GM03348 (cell line): ENCODE measurements around the gene LDLRAD4.
"Not testable (repeated sequence)": the region's sequence is repeated elsewhere in the genome, so short reads cannot be mapped to it uniquely, and the experiment has no call there.

Experiments
- DNase-seq: peaks from one replicate; pipeline ENCODE4 v3.0.0; 2012; ENCODE audit warnings: low spot score

LDLRAD4 gene

DNA sequence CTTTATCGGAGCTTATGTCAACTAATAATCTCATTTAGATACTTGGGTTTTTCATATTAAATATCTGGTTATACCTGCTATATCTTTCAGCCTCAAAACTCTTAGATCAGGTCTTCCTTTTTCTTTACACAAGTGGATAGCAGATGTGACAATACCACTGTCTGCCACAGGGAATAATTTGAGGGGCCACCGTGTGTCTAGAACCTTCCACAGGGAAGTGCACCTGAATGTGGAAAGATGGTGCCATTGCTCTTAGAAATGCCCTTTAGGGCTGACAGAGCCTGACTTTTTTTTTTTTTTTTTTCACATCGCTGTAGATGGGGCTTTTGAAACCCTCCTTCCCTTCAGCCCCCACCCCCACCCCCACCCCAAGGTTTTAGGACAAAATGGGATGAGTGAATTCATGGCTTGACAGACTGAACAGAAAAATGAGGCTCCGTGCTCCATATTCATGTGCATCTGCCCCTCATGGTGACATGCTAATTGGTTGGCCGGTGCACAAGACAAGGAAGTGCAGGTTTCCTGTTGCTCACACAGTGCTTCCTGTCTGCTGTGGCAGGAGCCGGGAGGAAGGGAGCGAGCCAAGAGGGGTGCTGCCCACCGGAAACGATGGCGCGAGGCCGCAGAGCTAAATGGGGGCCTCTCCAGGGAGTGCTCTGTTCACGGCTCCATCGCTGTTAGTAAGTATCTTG lies 246.0 kb downstream of the LDLRAD4 start:
- no peak for DNase-seq

DNA sequence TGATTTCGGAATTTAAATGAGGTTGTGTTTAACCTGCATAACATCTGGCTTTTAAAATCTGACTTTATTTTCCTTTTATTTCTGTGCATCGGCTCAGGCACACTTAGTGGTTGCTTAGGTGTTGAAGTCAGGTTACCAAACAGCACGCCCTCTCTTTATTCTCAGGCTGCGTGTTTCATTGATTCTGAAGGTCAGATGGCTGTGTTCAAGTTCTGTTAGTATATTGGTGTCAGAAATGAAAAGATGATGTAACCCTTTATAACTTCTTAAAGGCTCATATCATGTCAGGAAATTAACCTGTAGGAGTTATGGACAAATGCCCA lies 246.5 kb downstream of the LDLRAD4 start:
- DNase-seq: no peak

DNA sequence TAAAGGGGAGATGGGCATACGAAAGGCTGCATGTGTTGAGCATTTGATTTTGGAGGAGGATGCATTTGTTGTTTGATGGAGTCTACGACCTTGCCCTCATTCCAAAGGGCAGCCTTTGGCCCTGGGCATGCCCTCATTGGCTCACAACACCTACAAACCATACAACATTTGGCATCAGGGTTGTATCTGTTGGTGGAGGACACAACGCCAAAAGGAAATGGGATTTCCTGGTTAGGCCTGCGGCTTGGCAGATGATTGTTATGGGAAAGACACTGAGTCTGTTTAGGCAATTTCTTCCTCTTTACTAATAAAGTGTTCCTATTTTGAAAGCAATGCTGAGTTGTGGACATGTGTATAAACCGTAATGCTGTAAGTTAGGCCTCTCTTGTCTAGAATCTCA lies 246.9 kb downstream of the LDLRAD4 start:
- DNase-seq: no peak

DNA sequence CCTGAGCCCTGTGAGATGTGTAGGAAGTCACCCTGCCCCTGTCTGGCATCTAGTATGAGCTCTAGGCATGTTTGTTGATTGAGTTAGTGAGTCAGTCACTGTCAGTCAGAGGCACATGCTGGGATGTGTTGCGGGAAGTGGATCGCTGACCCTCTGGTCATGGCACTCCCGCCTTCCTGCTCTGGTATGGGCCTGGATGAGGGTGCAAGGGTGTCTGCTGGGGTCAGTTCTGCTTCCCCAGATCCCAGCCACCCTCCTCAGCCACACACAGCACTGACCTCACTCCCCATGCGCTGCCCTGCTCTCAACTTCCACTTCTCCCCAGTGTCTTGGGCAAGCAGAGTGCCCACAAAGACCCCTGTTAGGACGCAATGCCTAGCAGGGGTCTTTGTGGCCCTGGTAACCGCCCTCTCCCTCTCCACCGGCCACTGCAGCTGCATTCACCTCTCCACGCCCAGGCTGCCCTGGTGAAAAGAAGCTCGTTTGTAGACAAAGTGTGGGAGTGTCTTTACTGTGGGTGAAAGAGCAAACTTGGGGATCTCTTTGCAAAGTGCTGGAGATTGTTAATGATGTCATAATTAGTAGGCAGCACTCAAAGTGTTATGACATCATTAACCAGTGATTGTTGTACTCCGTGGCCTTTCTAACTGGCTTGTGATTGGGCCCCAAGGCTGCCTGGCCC lies 252.1 kb downstream of the LDLRAD4 start:
- no peak for DNase-seq

DNA sequence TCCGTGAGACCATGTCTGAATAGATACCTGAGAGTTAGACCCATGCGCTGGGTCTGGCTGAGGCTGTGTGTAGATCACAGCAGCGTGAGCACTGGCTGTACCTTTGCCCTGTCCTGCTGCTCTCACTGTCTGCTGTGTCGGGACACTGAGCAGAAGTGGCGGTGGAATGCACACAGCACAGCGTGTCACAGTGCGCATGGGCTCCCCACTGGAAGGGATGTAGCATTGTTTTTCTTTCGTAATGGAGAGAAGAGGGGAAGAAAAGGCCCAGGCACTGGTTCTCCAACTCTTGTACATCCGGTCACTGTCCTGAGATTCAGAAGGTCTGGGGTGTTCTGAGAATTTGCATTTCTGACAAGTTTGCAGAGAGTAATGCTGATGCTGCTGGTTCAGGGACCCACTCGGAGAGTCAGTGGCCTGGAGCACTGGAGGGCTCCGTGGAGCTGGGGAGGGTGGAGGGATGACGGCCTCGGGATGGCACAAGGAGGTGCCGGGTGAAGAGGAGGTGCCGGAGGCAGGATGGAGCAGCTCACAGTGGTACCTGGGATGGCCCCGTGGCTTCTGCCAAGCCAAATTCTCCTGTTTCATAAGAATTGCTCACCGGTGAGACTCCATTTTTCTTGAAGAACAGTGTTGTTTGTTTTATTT lies 252.8 kb downstream of the LDLRAD4 start:
- no peak for DNase-seq

DNA sequence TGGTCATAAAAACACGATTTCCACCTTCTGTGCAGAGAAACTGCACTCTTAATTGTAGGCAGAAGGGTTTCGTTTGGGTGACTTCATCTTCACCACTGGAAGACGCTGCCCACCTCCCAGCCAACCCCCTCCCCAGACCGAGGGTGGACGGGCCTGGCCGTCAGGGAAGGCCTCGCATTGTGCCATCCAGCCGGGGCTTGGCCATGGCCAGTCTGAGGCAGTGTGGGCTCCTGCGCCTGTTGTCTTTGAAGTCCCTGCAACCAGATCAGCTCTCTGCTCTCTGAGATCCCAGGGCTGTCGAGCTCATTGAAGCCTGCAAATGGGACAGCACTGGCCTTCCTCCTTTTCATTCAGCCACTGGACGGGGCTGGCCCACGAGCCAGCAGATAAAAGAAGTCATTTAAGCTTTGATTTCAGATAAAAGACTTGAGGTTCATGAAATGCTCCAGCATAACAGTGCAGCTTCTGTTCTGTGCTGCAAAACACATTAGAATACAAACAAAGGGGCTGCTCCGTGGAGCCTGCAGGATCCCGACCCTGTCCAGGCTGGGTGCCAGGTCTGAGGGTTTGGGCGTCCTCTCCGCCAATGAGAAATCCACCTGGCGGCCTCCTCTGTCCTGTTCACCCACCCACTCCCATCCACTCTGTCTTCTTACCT lies 253.5 kb downstream of the LDLRAD4 start:
- no peak for DNase-seq

DNA sequence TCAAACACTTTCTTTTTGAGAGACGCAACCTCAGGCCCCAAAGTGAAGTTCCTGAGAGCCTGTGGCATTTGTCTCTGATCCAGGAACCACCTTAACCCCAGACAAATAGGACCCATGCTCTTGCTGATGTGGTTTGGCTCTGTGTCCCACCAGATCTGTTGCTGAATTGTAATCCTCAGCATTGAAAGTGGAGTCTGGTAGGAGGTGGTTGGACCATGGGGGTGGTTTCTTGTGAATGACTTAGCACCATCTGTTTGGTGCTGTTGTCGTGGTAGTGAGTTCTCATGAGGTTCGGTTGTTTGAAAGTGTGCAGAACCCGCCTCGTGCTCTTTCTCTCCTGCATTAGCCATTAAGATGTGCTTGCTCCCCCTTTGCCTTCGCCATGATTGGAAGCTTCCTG lies 255.2 kb downstream of the LDLRAD4 start:
- no peak for DNase-seq

DNA sequence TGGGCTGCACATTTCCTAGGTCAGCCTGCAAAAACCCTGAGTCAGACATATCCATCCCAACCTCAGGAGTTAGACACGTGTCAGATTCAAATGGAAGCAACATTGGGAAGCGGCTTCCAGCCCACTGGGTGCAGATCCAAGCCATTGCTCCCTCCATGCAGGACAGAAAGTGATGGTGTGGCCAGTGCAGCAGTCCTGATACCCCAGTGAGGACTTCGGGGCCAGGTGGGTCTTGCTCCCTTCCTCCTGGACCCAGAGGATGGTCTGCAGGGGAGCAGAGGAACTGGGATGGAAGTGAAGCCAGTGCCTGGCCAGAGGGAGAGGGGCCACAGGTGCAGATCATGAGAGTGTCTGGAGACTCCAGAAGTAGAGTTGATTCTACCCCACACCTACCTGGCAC lies 255.8 kb downstream of the LDLRAD4 start:
- no peak for DNase-seq

DNA sequence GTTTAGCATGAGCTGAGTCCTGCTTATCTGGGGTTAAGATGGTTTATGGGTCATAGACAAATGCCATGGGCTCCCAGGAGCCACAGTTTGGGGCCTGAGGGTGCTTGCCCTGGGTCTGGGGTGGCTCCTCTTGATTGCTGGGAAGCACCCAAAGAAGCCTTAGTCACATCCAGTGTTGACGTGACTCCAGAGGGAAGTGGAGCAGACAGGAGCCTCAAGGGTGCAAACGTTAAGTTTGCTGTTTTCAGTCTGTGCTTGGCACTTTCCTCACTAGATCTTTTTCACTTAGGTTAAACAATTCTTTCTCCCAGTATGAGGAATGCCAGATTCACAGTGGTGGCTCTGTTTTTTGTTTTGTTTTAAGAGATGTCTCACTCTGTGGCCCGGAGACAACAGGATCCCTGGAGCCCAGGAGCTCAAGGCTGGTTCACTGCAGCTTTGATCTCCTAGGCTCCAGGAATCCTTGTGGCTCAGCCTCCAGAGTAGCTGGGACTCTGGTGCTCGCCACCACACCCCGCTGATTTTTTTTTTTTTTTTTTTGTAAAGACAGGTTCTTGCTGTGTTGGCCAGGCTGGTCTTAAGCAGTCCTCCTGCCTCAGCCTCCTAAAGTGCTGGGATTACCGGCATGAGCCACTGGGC lies 256.5 kb downstream of the LDLRAD4 start:
- peak; percentile 55 for DNase-seq

DNA sequence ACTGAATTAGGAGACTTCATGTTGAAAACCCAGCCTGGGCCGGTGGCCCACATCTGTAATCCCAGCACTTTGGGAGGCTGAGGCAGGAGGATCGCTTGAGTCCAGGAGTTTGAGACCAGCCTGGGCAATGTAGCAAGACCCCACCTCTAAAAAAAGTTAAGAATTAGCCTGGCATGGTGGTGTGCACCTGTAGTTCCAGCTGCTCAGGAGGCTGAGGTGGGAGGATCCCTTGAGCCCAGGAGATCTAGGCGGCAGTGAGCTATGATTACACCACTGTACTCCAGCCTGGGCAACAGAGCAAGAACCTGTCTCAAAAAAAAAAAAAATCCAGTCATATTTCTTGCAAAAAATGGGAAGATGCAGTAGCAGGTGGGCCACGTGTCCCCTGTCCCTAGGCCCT lies 257.8 kb downstream of the LDLRAD4 start:
- not testable (repeated sequence) for DNase-seq

DNA sequence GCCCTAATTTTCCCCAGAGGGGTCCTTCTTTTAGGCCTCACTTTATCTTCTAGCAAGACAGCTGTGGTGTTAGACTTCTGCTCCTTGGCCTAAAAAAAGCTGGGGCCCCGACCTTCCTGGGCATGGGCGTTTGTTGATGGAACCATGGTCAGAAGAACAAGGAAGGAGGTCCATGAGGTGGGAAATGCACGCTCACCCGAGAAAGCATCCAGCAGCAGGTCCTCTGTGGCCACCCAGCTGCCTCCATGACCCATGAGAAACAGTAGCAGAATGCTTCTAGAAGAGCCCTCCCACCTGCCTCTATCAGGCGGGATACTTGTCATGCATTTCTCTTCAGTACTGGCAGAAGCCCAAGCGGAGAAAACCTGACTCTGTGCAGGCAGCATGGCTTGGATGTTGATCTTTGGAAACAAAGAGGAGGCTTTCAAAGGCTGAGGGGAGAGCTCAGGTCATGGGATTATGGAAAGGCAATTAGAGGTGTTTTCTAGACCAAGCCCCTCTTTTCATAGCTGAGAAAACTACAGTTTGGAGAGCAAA lies 258.7 kb downstream of the LDLRAD4 start:
- DNase-seq: no peak

DNA sequence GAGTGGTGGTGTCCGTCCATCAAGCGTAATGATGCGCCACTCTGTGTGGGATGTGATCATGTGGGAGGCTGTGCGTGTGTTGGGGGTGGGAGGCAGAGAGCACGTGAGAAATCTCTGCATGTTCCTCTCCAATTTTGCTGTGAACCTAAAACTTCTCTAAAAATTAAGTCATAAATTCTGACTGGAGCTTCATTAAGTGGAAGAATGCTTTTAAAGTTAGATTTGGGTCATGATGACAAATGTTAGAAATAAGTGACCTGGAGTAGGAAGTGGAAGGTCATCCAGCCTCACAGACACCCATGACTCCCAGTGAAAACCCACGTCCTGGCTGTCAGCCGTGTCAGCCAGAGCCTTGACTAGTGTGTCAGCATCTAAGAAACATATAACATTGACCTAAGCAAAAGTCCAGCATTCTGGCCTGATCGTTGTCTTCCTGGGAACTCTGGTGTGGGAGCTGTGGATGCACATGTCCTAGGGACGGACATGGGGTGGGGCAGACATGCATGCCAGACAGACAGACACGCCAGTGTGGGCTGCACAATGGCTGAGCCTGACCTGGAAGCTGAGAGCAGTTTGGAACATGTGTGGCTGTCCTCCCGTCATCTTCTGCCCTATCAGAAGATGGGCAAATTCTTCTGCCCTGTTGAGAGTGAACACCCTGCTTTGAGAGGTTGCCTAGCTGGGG lies 262.2 kb downstream of the LDLRAD4 start:
- DNase-seq: peak; percentile 28

DNA sequence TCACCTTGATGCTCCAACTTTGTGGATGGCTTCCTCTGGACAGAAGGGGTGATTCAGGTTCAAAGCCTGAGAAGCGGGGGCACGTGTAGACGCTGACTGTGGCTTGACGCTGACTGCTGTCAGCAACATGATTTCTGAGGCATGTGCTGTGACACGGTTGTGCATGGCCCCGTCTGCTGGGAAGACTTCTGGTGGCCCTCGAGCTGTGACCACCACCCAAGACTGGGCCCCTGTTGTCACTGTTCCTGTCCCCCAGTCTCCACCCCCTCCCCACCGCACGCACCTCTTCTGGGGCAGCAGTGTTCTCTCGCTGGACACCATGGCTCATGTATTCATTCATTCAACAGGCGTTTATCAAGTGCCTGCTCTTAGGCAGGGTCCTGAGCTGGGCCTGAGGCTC lies 262.8 kb downstream of the LDLRAD4 start:
- DNase-seq: no peak

DNA sequence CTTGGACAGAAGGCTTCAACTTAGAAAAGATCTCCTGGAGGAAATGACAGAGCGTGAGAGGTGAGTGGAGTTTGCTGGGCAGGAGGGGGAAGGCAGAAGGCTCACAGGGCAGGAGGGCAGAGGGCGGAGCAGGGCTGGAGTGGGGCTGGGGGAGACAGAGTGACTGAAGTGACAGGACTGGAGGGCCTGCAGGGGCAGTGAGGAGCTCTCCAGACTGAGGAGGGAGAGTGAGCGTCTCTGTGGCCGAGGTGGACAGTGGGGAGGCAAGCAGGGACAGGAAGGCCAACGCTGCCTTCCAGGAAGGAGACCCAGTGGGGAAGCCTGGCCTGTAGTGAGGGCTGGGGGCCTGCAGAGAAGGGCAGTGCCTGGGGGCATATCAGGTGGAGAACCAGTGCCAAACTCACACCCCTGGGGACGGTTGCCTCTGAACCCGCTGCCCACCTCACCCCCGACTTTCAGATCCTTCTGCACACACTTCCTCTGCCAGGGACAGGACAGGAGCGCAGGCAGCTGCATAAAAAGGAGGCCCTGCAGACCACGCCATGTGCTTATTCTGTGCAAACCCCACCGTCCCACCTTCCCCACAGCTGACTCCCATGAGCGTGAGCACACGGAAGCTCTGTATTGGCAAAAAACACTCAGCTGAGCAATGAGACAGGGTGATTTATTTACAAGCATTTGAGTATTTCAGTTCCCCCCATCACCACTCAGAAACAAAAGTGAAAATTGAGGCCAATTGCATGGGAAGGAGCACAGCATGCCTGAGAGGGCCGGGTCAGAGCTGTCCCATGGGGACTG lies 263.5 kb downstream of the LDLRAD4 start:
- no peak for DNase-seq

DNA sequence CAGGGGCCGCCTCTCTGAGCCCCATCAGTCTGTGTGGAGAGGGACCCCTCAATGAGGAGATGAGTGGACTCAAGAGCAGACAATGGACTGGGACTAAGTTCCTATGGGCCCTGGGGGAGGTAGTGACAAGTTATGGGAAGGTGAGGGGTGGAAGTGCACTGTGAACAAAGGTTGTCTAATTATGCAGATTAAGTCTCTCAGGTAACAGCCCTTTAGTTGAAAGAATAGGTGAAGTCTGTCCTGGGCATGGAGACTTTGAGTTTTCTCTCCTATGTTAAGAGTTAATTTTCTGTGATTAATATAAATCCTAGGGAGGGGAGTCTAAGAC lies 264.0 kb downstream of the LDLRAD4 start:
- no peak for DNase-seq

DNA sequence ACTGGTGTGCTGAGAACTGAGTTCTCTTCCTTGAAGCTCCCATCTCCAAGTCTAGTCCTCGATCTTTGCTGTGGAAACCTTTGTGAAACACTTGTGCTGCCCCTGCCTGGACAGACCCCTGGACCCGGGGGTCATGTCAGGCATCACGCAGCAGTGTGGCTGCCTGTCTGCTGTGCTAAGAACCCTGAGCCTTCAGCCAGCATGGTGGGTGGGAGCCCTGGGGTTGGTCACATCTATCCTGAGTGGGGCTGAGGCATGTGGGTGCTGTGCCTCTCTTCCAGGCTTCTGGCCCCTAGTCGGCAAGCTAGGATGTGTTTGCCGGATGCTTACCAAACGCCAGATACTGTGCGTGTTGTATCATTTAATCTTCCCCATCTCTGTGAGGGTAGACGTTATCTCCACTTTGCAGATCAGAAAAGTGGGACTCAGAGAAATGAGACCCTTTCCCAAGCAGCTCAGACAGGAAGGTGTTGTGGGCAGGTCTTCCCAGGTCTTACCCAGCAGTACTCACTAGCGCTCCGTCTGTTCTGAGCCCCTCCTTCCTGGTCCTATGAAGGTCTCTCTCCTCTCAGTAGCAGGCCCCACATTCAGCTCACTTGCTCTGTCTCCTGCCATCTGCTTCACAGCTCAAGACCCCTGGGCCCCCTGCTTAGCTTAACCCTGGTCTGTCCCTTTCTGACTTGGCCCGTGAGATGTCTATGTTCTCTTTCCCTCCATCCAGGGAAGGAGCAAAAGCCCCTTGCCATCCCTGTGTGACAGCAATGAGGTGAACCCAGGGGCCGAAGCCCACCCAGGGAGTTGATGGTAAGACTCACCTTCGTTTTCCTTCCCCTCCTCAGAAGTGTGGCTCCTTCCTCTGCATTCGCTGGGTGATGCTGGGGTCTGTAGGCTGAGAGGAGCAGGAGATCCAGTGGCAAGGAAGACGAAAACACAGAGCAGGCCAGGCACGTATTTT lies 265.0 kb downstream of the LDLRAD4 start:
- DNase-seq: no peak

DNA sequence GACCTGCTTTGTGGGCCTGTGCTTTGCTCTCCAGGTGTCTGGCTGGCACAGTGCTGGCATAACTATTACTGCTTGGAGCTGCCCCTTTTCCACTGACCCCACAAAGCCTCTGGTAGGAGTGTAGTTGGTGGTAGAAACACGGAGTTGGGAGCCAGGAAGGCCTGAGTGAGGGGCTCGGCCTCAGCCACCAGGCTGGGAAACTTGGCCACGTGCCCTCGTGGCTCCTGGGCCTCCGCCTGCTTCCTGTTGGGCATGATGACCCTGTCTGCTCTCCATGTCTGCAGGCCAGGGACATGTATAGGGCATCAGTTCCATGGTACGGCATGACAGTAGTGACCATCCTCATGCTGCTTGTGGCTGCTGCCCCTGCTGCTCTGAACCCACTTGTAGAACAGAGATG lies 266.6 kb downstream of the LDLRAD4 start:
- no peak for DNase-seq

DNA sequence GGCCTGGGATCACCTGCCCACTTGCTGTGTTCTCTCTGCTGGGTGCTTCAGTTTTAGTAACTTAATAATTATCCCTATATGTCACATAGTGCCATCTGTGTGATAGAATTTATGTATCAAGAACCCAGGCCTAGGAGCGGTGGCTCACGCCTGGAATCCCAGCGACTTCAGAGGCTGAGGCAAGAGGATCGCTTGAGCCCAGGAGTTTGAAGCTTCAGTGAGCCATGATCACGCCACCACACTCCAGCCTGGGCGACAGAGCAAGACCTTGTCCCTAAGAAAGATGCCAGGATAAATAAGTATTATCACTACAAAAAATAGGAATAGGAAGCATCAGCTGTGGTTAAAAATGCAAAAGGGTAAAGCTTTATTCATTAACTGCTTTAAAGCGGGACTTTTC lies 267.0 kb downstream of the LDLRAD4 start:
- DNase-seq: no peak

DNA sequence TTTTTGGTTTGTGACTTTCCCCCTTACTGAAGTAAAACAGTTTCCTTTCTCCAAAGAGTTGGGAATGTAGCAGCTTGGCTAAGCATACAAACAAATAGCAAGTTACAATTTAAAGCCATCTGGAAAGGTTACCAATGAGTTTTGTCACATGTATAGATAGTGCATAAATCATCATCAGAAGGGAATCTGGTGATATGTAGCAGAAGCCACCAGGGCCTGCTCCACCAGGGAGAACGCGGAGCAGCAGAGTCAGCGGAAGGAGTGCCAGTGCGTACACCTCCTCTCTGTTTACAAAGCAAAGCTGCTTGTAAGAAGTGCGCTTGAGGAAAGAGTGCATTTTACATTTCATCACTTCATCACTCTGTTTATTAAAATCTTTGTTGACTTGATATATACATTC lies 267.7 kb downstream of the LDLRAD4 start:
- DNase-seq: no peak

DNA sequence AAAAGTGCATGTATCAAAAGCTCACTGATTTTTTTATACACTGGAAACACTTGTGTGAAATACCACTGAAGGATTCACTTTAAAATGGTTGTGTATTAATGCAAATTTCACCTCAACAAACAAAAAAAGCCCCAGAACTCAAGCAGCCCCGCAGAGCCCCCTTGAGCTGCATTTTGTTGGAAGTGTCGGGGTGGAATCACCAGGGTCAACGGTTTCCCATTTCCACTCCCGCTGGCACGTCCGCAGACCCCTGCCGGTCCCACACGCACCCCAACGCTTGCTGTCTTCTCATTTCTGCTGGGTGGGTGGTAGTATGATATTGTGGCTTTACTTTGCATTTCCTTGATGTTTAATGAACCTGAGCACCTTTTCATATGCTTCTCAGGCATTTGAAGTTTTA lies 268.1 kb downstream of the LDLRAD4 start:
- no peak for DNase-seq
